CD1c-positive myeloid dendritic cell (primary cell): ENCODE data around the gene ITPKC.

Experiments
- DNase-seq: peaks from one replicate; pipeline ENCODE4 v3.0.0-alpha.2; 2016; ENCODE audit errors: extremely low spot score

The ITPKC gene

GRCh38 chr19:40716482-40717324 is at the start of gene ITPKC, which contains the start of gene COQ8B:
Gene ITPKC (plus strand): TSS chr19:40717112. CDS start chr19:40717136, 24 bp downstream.
Gene COQ8B (minus strand): TSS chr19:40716886. CDS start chr19:40714632, 2,254 bp downstream.
- DNase-seq, result peak; percentile 98

DNA sequence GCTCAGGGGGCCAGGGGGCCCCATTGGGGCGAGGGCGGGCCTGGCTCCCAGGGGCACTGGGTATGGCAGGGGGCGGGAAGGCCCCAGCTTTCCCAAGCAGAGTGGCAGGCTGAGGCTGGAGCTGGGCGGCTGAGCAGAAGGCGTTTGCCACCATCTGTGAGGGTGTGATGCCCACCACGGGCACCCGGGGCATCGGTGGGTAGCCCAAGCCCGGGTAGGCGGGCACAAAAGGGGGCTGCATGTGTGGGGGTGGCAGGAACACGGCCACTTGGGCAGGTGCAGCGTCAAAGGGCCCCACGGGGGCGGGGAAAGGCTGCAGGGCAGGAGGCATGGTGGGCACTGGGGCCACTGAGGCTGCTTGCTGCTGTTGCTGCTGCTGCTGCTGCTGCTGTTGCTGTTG is 49.3 kb upstream of the ITPKC start:
- no peak for DNase-seq

DNA sequence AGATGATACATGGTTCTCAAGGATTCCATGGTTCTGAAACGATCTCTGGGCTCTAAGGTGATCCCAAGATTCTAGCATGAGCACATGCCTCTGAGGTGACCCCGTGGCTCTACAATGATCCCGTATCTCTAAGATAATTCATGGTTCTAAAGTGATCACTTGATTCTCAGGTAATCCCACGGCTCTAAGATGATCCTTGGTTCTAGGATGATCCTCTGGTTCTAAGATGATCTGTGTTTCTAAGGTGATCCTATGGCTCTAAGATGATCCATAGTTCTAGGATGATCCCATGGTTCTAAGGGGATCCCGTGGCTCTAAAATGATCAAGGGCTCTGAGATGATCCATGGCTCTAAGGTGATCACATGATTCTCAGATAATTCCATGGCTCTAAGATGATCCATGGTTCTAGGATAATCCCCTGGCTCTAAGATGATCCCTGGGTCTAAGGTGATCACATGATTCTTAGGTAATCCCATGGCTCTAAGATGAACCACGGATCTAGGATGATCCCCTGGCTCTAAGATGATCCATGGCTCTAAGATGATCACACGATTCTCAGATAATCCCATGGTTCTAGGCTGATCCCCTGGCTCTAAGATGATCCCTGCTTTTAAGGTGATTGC is 47.8 kb upstream of the ITPKC start:
- no peak for DNase-seq

GRCh38 chr19:40671404-40671803 is 45.5 kb upstream of the ITPKC start:
- no peak for DNase-seq

DNA sequence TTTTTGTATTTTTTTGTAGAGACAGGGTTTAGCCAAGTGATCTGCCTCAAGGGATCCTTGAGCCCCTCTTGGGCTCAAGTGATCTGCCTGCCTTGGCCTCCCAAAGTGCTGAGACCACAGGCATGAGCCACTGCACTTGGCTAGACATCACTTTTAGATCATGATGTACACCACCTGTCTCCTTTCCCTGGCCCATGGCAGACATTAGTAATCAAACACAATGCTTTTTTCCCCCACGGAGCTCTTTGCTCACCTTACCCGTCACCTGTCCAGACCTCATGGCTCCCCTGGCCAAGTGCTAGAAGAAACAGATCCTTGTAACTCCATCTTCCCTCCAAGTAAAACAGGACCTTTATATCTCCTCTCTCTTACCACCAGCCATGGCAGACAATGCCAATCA is 44.9 kb upstream of the ITPKC start:
- no peak for DNase-seq

DNA sequence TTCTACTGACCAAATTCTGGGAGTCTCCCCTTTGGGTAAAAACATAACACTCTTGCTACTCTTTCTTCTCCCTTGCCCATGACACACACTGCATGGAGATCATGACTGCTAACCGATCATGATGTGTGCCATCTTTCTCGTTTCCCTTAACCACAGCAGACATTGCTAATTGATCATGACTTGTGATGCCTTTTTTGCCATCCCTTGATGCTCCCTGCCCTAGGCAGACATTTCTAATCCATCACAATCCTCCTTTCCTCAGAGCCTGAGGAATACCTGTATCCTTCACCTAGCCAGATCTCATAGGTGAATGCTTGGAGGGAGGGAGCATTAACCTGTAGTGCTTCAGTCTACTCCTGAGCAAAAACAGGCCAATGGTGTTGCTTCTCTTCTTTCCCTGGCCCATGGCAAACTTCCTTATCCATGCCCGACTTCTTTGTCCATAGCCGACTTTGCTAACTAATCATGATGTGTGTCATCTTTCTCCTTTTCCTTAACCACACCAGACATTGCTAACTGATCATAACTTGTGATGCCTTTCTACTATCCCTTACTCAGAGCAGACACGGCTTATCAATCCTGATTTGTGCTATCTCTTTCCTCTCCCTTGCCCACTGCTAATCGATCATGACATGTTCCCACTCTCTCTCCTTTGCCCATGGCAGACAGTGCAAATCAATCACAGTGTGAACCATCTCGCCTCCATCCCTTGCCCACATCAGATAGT is 44.2 kb upstream of the ITPKC start:
- no peak for DNase-seq

DNA sequence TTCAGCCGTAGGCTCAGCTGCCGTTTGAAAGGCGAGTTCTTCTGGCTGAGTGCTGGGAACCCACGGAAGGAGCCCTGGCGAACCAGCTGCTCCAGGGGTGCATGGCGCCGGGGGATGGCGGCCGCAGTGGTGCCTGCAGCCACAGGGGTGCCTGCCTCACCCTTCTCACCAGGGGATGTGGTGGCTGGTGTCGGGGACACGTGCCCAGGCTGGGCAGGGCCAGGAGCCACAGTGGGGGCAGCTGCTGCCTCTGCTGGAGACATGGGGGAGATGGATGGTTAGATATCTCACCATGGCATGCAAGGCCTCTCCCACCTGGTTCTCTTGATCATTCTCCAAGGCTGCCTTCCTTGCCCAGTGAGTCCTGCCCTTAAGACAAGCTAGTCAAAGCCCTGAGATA is 43.5 kb upstream of the ITPKC start:
- DNase-seq, result no peak

DNA sequence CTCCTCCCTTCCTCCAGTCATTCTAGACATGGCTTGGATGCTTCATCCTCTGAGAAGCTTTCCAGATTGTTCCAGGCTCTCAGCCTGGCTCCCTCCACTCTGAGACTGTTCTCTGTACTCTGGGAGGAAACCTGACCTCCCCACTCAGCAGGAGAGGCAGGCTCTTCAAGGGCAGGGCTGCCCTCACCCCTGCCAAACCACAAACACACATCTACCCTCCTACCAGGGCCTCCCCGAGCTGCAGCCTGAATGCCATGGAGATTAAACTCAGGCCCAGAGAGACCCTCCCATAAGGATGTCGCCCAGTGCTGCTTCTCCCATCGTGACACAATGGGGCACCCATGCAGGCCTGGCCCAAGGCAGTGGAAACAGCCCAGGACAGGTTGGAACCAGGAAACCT is 42.6 kb upstream of the ITPKC start:
- no peak for DNase-seq

DNA sequence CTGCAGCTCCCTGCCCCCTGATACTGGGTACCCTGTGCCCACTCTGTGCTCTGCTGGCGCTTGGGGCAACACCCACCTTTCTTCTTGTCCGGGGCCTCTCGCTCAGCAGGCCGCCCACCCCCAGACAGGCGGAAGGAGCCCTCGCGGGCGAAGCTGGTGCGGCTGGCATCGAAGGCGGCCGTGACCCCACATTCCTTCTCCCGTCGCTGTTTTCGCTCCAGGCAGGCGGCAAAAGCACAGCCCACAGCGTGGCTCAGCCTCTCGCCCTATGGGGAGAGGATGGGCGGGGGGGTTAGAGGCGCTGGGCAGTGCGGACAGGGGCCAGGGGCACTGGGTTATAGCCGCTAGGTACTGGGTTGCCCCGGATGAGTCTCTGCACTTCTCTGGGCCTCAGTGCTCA is 39.8 kb upstream of the ITPKC start:
- DNase-seq, result no peak

DNA sequence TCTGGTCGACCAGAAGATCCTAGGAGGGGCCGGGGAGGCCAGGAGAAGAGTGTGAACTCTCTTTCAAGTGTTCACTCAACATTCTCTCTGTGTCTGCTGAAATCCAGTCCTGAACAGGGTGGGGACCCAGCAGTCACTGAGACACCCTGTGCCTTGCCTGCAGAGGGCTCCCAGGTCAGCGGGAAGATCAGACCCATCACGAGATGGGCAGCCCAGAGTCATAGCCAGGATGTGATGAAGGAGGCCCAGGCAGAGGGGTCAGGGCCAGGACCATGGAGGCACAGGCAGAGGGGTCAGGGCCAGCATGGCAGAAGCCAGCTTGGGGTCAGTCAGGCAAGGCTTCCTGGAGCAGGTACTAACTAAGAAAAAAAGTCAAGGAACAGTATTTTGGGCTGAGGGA is 35.9 kb upstream of the ITPKC start:
- DNase-seq, result no peak

DNA sequence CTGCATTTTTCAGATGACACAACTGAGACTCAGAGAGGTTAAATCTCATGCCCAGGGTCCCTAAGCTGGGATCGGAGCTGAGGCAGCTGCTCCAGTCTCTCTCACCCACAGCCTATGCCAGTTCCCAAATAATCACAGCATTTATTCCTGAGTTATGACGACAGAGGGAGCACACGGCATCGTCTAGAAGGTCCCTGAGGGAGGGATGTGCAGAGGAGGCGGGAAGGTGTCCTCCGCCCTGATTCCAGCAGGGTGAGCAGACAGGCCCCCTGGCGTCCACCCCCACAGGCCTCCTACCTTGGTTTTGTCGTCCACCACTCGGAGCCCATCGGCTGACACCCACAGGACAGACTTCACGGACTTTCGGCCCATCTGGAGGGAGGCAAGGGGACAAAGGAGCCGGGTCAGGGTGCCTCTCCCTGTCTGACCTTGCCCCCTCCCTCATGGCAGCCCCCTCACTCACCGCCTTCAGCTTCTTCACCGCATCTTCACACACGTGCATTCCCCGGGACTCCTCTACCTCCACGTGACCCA is 34.4 kb upstream of the ITPKC start:
- no peak for DNase-seq

DNA sequence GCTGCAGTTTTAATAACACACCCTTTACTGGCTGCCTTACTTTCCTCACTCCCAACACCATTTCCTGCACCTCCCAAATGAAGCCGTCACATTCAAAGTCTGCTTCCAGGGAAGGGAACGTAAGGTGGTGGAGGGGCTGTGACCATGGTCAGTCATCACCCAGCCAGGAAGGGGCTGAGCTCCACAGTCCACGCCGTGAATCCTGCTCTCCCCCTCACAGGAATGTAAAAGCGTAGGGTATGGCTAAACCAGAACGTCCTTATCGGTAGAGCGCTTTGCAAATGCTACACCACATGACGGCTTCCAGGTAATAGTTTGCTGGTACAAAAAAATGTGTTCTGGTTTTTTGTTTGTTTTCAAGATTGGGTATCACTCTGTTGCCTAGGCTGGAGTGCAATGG is 33.5 kb upstream of the ITPKC start:
- DNase-seq, result no peak

- DNase-seq, result no peak
Measured at GRCh38 chr19:40684280-40684679, 32.6 kb upstream of the ITPKC start.

- no peak for DNase-seq
Measured at GRCh38 chr19:40685016-40685526, 31.8 kb upstream of the ITPKC start.

DNA sequence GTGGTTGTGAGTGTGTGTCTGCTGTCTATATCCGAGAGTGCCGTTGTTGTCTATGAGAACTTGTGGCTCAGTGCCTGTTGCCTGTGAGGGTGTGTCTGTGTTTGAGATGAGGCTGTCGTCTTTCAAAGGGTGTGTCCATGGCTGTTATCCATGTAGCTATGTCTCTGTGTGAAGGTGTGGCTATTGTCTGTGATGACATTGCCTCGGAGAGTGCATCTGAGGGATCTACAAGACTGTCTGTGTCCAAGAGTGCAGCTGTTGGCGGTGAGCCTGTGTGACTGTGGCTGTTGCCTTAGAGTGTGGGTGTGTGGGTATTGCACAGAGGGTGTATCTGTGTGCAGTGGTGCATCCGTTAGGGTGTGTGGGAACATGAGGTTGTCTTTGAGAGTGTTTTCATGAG is 31.3 kb upstream of the ITPKC start:
- no peak for DNase-seq

- no peak for DNase-seq
Measured at GRCh38 chr19:40686882-40687524, 29.9 kb upstream of the ITPKC start.

GRCh38 chr19:40687525-40688016 is 29.3 kb upstream of the ITPKC start:
- peak; percentile 81 for DNase-seq

DNA sequence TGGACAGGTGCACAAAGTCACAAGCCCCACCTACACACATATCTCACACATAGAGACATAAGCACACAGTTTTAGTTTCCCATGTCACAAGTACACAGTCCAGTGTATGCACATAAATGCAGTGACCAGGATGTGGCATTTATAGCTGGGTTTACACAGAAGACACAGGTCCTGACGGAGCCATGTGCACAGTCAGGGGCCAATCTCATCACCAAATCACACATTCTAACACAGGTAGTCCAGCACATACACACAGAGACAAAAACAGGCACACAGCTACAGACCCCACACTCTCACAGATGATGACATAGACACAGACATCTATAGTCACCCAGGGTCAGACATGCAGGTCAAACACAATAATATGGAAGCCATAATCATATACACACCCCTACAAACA is 28.6 kb upstream of the ITPKC start:
- no peak for DNase-seq

DNA sequence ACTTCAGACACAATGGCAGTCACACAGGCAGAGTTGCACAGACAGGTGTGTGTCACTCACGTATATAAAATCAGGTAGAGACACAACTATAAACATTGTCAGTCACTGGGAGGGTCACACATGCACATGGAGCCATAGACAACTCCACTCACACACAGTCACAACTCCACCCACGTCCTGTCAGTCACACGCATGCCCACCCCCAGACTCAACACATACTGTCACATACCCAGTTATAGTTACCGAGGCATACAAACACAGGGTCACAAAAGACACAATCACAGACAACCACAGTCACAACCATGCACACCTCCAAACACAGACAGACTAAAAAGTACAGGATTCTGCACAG is 27.9 kb upstream of the ITPKC start:
- no peak for DNase-seq

- DNase-seq, result peak; percentile 20
Measured at GRCh38 chr19:40689339-40690049, 27.4 kb upstream of the ITPKC start.
